D341Med (cell line): ENCODE measurements around the gene SLC16A2.
A peak's percentile ranks its signal among the peaks of the same experiment; 100 is the strongest.
"Not testable (repeated sequence)": the region's sequence is repeated elsewhere in the genome, so short reads cannot be mapped to it uniquely, and the experiment has no call there.

ENCODE experiments used
- DNase-seq: peaks from one replicate; pipeline ENCODE4 v3.0.0; 2012; ENCODE audit warnings: low spot score

SLC16A2 gene

DNA sequence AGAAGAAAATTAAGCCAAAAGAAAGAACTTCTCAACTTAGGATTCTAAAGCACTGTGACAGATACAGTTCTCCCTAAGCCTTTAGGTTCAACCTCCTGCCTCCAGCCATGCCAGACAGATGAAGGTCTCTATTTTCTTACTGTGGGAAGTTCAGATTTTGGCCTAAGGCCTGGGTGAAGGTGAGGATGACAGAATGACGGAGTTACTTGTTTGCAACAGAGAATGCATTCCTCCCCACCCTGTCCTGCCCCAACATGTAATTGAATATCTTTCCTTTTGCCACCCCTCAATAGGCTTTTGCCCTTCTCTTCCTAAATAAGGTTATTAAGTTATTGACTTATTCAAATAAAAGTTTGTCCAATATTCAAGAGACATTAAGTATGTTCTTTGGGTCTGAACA is 25.6 kb downstream of the SLC16A2 start:
- DNase-seq, result no peak

DNA sequence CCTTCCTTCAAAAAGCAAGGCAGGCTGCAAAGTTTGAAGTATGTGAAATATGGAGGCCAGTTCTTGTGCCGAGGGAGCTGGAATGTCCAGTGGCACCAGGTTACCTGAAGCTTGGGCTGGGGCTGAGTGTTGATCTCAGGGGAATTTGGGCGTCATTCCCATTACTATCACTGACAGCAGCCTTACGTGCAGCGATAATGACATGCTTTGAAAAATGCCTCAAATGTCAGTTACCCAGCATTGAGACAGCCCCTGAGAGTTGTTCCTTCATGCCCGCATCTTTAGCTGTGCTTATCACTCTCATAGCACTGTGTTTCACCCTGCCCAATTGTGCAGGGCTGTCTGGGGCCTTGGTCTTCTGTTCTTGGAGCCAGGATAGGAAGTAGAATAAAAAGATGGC is 27.4 kb downstream of the SLC16A2 start:
- DNase-seq, result no peak

DNA sequence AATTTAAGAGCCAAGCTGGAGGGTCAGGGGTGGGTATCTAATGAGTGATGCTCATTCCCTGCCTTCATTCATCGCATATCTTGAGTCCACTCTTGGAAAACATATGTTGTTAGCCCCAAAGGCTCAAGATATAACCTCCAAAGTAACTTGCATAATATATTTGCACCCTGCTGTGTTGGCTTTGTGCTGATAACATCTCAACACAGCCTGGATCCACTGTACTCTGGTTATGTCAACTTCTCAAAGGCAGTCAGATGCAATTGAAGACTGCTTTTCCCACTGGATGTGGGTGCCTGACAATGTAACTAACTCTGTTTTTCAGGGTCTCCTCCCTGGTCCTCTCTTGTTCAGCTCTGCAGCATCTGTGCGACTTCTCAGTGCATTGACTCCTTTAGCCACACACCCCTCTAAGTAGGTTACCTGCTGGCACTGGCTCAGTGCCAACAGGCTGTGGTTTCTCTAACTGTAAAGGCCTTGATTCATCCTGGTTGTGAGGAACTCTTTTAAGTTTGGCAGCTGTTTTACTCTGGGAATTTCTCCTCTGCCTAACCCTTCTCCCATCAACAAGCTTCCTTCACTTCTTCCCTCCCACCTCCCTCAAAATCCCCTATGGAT is 28.1 kb downstream of the SLC16A2 start:
- DNase-seq, result no peak

GRCh38 chrX:74449937-74450330 is 28.6 kb downstream of the SLC16A2 start:
- DNase-seq, result no peak

DNA sequence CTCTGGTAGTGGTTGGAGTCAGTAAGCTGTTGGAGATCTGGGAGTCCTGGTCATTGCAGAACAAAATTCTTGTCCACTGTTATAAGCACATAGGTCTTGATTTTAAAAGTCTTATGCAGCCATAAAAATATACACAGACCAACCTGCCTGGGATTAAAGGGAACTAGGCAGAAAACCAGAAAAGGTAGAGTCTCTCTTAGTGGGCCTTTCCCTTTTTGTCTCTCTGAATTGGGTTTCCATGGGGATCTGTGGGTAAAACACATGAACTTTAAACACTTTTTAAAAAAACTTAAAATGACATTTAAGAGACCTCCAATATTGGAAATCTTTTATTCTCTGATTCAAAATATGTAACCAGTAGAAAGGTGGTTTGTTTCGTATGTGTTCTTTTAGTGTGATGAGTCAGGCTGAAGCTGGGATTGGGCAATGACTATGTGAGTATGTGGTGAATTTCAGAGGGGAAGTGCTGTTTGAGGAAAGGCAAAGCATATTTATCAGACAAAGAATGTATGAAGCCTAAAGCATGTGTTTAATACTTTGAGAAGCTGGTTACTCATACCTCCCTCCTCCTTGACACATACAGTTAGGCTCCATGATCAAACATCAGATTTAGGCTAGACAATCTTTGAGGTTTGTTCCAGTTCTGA is 29.6 kb downstream of the SLC16A2 start:
- no peak for DNase-seq

DNA sequence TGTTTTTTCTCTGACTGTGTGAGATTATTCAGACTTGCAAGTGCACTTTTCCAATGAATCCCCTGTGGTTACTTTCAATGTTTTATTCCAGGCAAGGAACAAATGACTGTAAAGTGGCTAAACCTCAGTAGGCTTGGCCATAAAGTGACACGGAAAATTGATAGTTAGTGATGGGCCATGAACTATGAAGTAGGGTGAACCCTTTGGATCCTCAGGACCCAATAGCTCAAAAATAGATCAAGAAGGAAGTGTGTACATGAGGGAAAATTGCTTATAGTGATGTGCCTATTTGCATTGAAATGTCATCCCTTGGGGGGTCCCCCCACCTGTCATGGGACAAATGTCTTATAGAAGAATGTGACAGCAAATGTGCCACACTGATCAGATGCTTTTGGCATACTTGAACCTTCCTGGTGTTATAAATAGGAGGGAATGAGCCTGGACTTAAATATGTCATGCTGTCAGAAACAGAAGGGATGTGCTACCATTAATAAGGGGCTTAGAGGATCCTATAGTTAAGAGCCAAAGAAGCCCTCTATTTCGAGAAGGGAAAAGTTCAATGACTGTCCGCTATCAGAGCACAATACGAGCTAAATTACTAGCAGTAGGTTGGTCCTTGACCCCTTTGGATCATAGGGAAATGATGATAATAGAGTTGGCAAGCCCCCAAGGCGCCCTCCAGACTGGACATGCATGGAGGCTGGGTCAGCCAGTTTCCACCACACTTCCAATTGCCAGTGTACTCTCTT is 30.3 kb downstream of the SLC16A2 start:
- no peak for DNase-seq

DNA sequence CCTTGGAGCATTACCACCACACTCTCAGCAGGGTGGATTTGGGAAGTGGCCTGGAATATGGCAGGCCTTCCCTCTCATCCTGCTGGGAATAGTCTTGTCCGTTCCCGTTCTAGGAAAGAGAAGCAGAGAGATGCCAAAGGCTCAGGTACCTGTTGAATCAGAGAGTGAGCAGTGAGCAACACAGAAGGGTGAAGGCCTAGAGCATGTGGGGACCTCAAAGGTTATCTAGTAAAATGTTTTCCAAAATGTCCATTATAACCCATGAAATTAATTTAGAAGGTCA is 30.8 kb downstream of the SLC16A2 start:
- DNase-seq, result no peak

DNA sequence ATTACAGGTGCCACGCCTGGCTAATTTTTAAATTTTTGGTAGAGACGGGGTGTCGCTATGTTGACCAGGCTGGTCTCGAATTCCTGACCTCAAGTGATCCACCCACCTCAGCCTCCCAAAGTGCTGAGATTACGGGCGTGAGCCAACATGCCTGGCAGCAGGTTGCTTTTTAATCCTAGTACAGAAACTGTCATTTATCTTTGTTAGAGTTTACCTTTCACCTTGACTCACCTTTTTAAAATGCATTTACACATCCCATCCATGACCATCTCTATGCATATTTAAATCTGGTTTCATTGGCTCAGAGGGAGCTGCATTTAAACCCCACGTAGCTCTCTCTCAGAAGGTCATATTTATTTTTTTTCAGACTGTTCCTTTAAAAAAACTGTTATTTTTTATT is 31.9 kb downstream of the SLC16A2 start:
- no peak for DNase-seq

- DNase-seq, result not testable (repeated sequence)
Measured at GRCh38 chrX:74454233-74454632, 32.9 kb downstream of the SLC16A2 start.

GRCh38 chrX:74458736-74459135 is 37.4 kb downstream of the SLC16A2 start:
- DNase-seq, result no peak

DNA sequence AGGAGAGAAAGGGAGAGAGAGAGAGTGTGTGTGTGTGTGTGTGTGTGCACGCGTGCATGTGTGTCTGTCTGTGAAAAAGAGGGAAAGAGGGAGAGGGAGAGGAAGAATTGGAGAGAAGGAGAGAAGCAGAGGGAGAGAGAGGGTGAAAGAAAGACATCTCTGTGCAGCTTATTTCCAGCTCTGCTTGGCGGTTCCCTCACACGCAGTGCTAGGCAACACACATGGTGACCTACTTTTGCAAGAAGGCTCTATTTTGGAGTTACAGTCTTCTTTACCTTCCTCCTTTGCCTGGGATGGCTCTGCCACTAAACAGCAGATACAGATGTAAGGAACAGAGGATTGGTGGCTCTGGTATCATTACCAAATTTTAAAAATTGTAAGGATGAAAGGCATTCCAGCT is 40.1 kb downstream of the SLC16A2 start:
- DNase-seq, result no peak

DNA sequence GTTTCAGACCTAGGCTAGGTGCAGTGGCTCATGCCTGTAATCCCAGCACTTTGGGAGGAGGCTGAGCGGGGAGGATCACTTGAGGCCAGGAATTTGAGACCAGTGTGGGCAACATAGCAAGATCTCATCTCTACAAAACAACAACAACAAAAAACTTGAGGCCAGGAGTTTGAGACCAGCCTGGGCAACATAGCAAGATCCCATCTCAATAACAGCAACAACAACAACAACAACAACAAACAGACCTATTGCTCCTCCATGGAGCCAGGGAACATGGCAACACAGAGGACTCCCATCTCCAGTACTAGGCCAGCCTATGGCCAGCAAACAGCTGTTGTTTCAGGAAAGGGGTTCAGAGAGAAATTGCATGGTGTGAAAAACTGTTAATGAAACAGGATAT is 43.4 kb downstream of the SLC16A2 start:
- DNase-seq, result no peak

GRCh38 chrX:74465424-74465823 is 44.1 kb downstream of the SLC16A2 start:
- DNase-seq, result no peak

DNA sequence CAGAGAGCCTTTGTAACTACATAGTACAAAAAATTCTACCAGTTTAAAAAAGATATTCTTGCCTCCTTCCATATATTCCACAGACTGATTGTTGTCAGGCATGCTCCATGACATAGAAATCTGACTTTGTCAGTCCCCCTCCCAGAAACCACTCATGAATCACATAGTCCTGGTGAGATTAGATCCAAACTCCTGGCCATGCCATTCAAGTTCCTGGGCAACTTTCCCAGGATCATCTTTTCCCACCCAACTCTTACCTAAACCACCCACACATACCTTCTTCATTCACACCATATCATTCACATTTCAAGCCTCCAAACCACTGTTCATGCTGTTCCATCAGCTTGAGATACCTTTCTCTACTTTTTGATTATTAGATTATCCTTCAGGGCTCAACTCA is 46.4 kb downstream of the SLC16A2 start:
- no peak for DNase-seq

- not testable (repeated sequence) for DNase-seq
Measured at GRCh38 chrX:74473116-74473515, 51.8 kb downstream of the SLC16A2 start.

- no peak for DNase-seq
Measured at GRCh38 chrX:74490247-74490646, 69.0 kb downstream of the SLC16A2 start.

DNA sequence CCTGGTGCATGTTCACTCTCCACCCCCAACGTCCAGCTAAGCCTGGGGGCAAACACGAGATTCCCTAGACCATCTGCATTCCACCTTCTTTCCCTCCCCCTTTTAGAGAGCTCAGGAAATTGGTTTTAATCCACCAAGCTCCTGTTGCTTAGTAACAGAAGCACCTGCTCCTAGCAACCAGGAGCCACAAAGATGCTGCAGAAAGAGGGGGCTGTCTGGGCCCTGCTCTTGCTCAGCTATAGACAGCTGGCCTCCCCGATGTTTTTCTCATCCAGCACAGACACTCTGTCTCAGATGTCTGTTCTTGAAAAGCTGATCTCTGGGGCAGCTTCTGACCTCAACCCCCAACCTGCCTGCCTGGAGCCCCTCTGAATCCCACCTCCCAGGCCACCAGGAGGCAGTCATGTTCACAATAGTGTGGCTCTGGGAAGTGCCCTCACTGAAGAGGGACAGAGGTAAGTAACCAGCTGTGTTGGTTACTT is 71.5 kb downstream of the SLC16A2 start:
- DNase-seq, result peak; percentile 34

DNA sequence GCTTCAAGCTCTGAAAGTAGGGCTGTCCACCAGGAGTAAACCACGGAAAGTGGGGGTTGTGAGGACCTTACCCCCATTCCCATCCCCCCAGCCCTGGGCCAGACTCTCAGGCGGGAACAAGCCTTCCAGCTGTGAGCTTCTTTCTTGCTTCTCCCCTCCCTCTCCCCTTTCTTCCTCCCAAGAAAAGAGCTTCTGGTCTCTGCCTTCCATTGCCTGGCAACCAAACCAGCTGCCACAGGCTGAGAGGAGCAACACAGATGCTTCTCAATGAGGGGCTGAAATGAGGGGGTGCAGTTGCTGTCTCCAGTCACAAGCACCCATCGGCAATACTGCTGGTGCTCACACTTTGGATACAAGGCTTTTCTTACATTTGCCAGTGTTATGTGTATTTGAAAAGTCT is 72.5 kb downstream of the SLC16A2 start:
- DNase-seq, result no peak

- no peak for DNase-seq
Measured at GRCh38 chrX:74498924-74499323, 77.6 kb downstream of the SLC16A2 start.

- no peak for DNase-seq
Measured at GRCh38 chrX:74500067-74500466, 78.8 kb downstream of the SLC16A2 start.

DNA sequence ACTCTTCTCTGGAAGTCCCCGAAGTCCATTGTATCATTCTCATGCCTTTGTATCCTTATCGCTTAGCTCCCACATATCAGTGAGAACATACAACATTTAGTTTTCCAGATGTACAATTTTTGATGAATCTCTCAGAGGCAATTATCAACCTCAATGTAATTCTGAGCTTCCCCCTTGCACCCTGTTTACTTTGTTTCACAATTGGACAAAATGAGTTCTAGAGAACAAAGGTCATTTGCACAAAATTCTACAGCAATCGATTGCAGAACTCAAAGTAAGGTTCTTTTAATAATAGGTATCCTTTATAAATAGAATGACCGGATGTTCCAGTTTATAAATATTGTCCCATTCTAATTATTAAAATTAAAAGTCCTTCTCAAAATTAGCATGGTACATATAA is 79.3 kb downstream of the SLC16A2 start:
- DNase-seq, result no peak

GRCh38 chrX:74505437-74505836 is 84.1 kb downstream of the SLC16A2 start:
- peak; percentile 75 for DNase-seq

DNA sequence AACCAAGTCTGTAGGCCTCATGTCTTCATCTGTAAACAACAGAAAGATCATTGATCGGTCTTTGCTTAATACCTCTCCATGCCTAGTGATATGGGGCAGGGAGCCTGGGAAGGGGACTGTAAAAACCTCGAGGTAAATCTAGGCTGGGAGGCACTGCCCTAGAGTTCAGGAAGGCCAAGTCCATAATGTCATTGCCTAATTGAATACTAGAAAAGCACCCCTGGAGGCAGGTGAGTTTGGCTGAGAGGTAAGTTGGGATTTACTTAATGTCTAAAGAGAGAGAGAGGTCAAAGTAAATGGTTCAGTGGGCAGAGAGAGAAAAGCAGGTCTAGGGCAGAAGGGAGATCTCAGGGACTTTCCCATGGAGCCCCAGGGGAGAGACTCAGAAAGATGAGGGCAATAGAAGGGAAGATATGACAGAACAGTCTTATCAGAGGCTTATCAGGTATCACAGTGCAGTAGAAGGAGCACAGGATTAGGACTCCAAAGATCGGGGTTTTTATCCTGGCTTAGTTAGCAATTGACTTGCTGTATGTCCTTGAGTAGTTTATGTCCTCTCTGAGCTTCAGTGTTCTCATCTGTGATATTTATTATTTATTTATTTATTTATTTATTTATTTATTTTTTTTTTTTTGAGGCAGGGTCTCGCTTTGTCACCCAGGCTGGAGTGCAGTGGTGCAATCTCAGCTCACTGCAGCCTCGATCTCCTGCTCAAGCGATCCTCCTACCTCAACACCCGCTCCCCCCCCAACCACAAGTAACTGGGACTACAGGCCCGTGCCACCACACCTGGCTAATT is 85.2 kb downstream of the SLC16A2 start:
- DNase-seq, result no peak
